Cardiac ventricle fibroblast (primary cell): ENCODE data around the gene USP9X. TPM values are rescaled to one million over a fixed set of nuclear protein-coding genes. Genes with fewer than 3 reads are reported as not detected.

Experiments used
- total RNA-seq: library from RNA; depleted of rRNA; stranded (reverse); fragments of >200 nt; gene quantifications from 2 replicates; pipeline ENCODE4 v1.2.3, GENCODE V29; 2015

The USP9X gene, protein sequence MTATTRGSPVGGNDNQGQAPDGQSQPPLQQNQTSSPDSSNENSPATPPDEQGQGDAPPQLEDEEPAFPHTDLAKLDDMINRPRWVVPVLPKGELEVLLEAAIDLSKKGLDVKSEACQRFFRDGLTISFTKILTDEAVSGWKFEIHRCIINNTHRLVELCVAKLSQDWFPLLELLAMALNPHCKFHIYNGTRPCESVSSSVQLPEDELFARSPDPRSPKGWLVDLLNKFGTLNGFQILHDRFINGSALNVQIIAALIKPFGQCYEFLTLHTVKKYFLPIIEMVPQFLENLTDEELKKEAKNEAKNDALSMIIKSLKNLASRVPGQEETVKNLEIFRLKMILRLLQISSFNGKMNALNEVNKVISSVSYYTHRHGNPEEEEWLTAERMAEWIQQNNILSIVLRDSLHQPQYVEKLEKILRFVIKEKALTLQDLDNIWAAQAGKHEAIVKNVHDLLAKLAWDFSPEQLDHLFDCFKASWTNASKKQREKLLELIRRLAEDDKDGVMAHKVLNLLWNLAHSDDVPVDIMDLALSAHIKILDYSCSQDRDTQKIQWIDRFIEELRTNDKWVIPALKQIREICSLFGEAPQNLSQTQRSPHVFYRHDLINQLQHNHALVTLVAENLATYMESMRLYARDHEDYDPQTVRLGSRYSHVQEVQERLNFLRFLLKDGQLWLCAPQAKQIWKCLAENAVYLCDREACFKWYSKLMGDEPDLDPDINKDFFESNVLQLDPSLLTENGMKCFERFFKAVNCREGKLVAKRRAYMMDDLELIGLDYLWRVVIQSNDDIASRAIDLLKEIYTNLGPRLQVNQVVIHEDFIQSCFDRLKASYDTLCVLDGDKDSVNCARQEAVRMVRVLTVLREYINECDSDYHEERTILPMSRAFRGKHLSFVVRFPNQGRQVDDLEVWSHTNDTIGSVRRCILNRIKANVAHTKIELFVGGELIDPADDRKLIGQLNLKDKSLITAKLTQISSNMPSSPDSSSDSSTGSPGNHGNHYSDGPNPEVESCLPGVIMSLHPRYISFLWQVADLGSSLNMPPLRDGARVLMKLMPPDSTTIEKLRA (N-terminal part only)
- 39.1 and 40.5 TPM in 2 replicates for total RNA-seq

GRCh38 chrX:41084893-41085511 lies at the start of gene USP9X:
Gene USP9X, plus strand, starts transcription at chrX:41085445. Its CDS starts 38,184 bp downstream, at chrX:41123629.

Other genes with a start within 250 kb of the USP9X start
- 114 and 115 TPM in 2 replicates for gene DDX3X, start 248.7 kb downstream of the USP9X start, total RNA-seq